K562 (cell line): ENCODE measurements around the gene EFCAB9. TPM values are rescaled to one million over a fixed set of nuclear protein-coding genes. Genes with fewer than 3 reads are reported as not detected.

ENCODE experiments used
- BHLHE40 ChIP-seq: IDR thresholded peaks from 2 replicates; pipeline ENCODE4 v1.6.1; 2011; ENCODE audit warnings: low read length, improper control_type of control experiment
- C11orf30 ChIP-seq: fragments of 450-650 bp; IDR thresholded peaks from 2 replicates; pipeline ENCODE4 v1.6.1; 2016; ENCODE audit warnings: low read depth, mild to moderate bottlenecking
- E2F6 ChIP-seq, 2 experiments: IDR thresholded peaks; 2 replicates each; pipeline ENCODE4 v1.6.1; 2011; ENCODE audit warnings: borderline replicate concordance in 1 of 2, control low read depth in 1 of 2, low read depth in 1 of 2, low read length in 1 of 2, mild to moderate bottlenecking in 1 of 2, mixed read lengths in 1 of 2, moderate library complexity in 1 of 2; ENCODE audit not compliant: insufficient read depth in 1 of 2, insufficient read length in 1 of 2, poor library complexity in 1 of 2, severe bottlenecking in 1 of 2; ENCODE audit errors: extremely low read depth in 1 of 2
- ESRRA ChIP-seq: fragments of 450-650 bp; IDR thresholded peaks from 2 replicates; pipeline ENCODE4 v1.6.1; 2014; ENCODE audit warnings: low read depth, mild to moderate bottlenecking, moderate library complexity, borderline replicate concordance
- HLTF ChIP-seq: fragments of 450-650 bp; IDR thresholded peaks from 2 replicates; pipeline ENCODE4 v1.6.1; 2016
- HNRNPL ChIP-seq: fragments of 200-400 bp; formaldehyde crosslinking; IDR thresholded peaks from 2 replicates; pipeline ENCODE4 v1.6.1; 2017; ENCODE audit warnings: low read depth, mild to moderate bottlenecking, low read length
- NFE2L1 ChIP-seq: fragments of 450-650 bp; IDR thresholded peaks from 2 replicates; pipeline ENCODE4 v1.6.1; 2016; ENCODE audit warnings: missing genetic modification characterization, low read depth, mild to moderate bottlenecking, missing compliant biosample characterization, moderate library complexity, borderline replicate concordance
- NR2C2 ChIP-seq, 2 experiments: fragments of 200-800 bp in 1 of 2; sonication (Bioruptor generic) in 1 of 2; sonication (generic) in 1 of 2; formaldehyde crosslinking in 1 of 2; IDR thresholded peaks; 2 replicates each; pipeline versions ENCODE4 v1.6.1 to v1.8.0; 2016 to 2022; ENCODE audit warnings: mild to moderate bottlenecking in 1 of 2, missing compliant biosample characterization in 1 of 2, missing genetic modification characterization in 1 of 2, missing genetic modification reagents in 1 of 2
- SETDB1 ChIP-seq: IDR thresholded peaks from one replicate; pipeline ENCODE4 v1.6.1; 2012; ENCODE audit warnings: low read length, control low read depth, inconsistent platforms
- SUPT5H ChIP-seq: fragments of 450-650 bp; IDR thresholded peaks from 2 replicates; pipeline ENCODE4 v1.6.1; 2016
- TEAD4 ChIP-seq, 2 experiments: sonication (generic) in 1 of 2; formaldehyde crosslinking in 1 of 2; IDR thresholded peaks; 2 replicates each; pipeline versions ENCODE4 v1.6.1 to v1.8.0; 2012 to 2022; ENCODE audit warnings: borderline replicate concordance in 1 of 2, inconsistent platforms in 1 of 2, low read length in 1 of 2, mild to moderate bottlenecking in 1 of 2, missing genetic modification reagents in 1 of 2
- TSC22D4 ChIP-seq: fragments of 450-650 bp; IDR thresholded peaks from 2 replicates; pipeline ENCODE4 v1.6.1; 2016; ENCODE audit warnings: missing genetic modification characterization, missing biosample characterization, control low read depth
- UBTF ChIP-seq, 2 experiments: IDR thresholded peaks; 2 replicates each; pipeline ENCODE4 v1.6.1; 2012; ENCODE audit warnings: improper control_type of control experiment in 2 of 2, low read depth in 2 of 2, low read length in 2 of 2, borderline replicate concordance in 1 of 2
- ZNF3 ChIP-seq: fragments of 250-450 bp; sonication (Bioruptor Pico); IDR thresholded peaks from 2 replicates; pipeline ENCODE4 v1.5.0; 2021; ENCODE audit warnings: mild to moderate bottlenecking, moderate library complexity
- ZNF511 ChIP-seq: sonication (generic); formaldehyde crosslinking; IDR thresholded peaks from 2 replicates; pipeline ENCODE4 v1.8.0; 2022; ENCODE audit warnings: mild to moderate bottlenecking, missing genetic modification reagents
- ZNF518B ChIP-seq: fragments of 250-450 bp; sonication (Bioruptor Pico); IDR thresholded peaks from 2 replicates; pipeline ENCODE4 v1.5.0; 2021; ENCODE audit warnings: mild to moderate bottlenecking, moderate library complexity
- polyA plus RNA-seq, 8 experiments: library from polyadenylated mRNA; depleted of rRNA in 4 of 8; stranded (reverse) in 5 of 8; unstranded in 3 of 8; fragments of >200 nt; fragmentation: Nextera tagmentation in 2 of 8; fragmentation: Illumina TruSeq in 1 of 8; extraction: Ambion mirVana in 2 of 8; extraction: Trizol in 1 of 8; gene quantifications; 2 replicates each; pipeline versions ENCODE4 v1.2.1 to v1.2.3, GENCODE V29; 2011 to 2014; ENCODE audit warnings: inconsistent platforms in 1 of 8, missing spikeins in 1 of 8
- total RNA-seq, 7 experiments: library from RNA; depleted of rRNA in 6 of 7; stranded (reverse); fragments of >200 nt in 6 of 7; fragmentation: Illumina TruSeq in 2 of 7; extraction: Trizol in 2 of 7; gene quantifications; 2 replicates each; pipeline versions ENCODE4 v1.2.1 to v1.2.3, GENCODE V29; 2011 to 2021; ENCODE audit warnings: low replicate concordance in 1 of 7
- TF ChIP-seq, protein P1 (sequence below): sonication (generic); formaldehyde crosslinking; IDR thresholded peaks from 2 replicates; pipeline ENCODE4 v1.8.1; 2022; ENCODE audit warnings: missing genetic modification reagents

The EFCAB9 gene
- total and polyA plus RNA-seq, 9 of the 15 experiments (the other 6 are each of a cell fraction or from before 2014, with no cell fraction given) = not detected

DNA sequence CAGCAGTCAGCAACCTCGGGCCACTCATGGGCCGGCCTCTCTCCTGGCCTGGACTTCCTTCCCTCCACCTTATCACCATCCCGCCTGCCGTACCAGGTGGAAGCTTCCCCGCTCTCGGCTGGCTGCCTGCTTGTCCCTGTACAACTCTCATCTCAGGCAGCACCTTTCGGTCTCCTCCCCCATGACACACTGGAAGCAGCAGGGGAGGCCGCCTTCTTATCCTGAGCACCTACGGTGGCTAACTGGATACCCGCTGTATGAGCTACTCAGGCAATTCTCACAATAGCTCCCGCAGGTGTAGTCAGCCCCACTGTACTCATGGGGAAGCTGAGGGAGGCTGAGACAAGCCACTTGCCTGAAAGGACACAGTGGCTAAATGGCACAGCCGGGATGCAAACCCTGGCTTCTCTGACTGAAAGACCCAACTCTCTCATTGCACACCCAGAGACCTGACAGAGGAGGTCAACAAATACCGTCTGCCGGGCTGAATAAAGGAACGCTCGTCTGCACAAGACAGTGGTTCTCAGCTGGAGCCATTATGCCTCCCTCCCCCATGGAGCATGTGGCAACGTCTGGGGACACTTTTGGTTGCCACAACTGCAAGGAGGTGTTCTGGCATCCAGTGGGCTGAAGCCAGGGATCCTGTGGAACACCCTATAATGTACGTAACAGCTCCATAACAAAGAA, 15.5 kb upstream of the EFCAB9 start (continued):
- no peak for TF ChIP-seq SUPT5H
- no peak for TF ChIP-seq ZNF3 (CRISPR knock-in tag)
- 0 out of 2 replicates have a peak, but pooled peaks have one; percentile 15 for TF ChIP-seq ESRRA
- TF ChIP-seq E2F6 (IDR thresholded peaks at IDR 0.05; ENCODE audit: borderline replicate concordance in 1 of 2, extremely low read depth in 1 of 2, insufficient read depth in 1 of 2, insufficient read length in 1 of 2, low read depth in 1 of 2, low read length in 1 of 2, poor library complexity in 1 of 2, severe bottlenecking in 1 of 2) = peak; percentile 50 to 79
- no peak for TF ChIP-seq BHLHE40
- TF ChIP-seq HLTF = no peak
- no peak for TF ChIP-seq C11orf30
- TF ChIP-seq TEAD4 (IDR thresholded peaks at IDR 0.05; ENCODE audit: low read length) = peak; percentile 45; the same call in 1 of the 2 replicates
- no peak for TF ChIP-seq TEAD4 (CRISPR knock-in tag; IDR thresholded peaks at IDR 0.05; ENCODE audit: borderline replicate concordance)
- TF ChIP-seq SETDB1 = no peak
- TF ChIP-seq TSC22D4 (tag) = no peak
- TF ChIP-seq UBTF (IDR thresholded peaks at IDR 0.05; ENCODE audit: borderline replicate concordance in 1 of 2, low read depth in 2 of 2, low read length in 2 of 2) = peak; percentile 51 to 94; a peak in 3 of 4 replicates
- TF ChIP-seq ZNF518B (CRISPR knock-in tag) = no peak
- no peak for TF ChIP-seq HNRNPL
- TF ChIP-seq, protein P1, sequence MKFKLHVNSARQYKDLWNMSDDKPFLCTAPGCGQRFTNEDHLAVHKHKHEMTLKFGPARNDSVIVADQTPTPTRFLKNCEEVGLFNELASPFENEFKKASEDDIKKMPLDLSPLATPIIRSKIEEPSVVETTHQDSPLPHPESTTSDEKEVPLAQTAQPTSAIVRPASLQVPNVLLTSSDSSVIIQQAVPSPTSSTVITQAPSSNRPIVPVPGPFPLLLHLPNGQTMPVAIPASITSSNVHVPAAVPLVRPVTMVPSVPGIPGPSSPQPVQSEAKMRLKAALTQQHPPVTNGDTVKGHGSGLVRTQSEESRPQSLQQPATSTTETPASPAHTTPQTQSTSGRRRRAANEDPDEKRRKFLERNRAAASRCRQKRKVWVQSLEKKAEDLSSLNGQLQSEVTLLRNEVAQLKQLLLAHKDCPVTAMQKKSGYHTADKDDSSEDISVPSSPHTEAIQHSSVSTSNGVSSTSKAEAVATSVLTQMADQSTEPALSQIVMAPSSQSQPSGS (CRISPR knock-in tag) = no peak
- TF ChIP-seq ZNF511 (CRISPR knock-in tag) = no peak
- TF ChIP-seq NFE2L1 (tag) = no peak
- no peak for TF ChIP-seq NR2C2 (CRISPR knock-in tag; IDR thresholded peaks at IDR 0.05)
- TF ChIP-seq NR2C2 (tag; IDR thresholded peaks at IDR 0.05) = no peak
